Retina (tissue), 1 donor: ENCODE data around the gene GAD1.

Experiments
- DNase-seq: peaks from one replicate; pipeline ENCODE4 v3.0.0-alpha.2; 2016

GAD1 gene

DNA sequence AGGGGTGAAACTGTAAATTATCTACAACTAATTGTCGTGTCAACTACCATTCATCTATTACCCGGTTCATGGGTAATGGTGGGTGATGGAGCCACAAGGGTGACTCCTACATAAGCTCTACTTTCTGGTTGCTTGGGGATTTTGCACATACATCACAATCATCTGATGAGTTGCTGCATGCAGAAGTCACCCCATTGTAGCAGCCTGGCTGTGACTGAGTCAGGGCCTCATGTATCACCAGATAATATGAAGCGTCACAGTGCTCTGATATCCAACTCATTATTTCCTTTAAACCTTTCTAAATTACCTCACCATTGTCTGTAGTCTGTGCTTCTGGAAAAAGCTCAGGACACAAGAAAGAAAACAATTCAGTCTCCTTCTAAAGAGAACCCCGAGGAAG, 79.9 kb downstream of the GAD1 start:
- DNase-seq, result no peak

DNA sequence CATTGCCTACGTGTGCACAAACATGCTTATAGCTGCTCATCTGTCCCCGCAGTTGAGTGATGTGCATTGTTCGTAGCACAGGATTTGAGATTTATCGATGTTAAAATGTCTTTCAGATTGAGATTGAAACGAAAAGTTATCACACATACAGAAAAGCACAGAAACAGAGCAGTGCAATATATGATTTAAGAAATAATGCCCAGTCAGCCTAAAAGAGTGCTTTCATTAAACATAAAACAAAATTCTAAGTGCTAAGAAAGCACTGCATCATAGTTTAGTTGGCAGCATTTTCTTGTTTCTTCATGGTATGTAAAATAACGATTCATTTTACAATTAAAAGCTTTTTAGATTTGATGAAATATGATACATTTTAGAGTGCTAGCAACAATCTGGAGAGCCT, 80.4 kb downstream of the GAD1 start:
- no peak for DNase-seq

DNA sequence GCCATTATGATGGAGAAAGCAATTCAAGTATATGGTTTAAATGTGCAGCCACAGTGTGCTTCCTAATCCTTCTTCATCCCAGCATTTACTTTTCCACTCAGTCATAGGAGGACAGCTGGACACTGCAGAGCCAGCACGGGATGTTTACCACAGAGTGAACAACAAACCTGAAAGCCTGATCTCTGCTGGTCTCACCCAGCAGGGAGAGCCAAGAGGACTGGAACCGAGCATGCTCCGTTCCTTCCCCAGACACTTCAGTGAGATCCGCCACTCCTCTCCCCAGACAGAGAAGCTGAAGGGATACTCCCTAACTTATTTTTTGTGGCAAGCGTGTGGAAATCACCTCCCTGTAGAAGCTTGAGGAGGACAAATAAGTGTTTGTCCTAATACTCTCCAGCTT, 89.2 kb downstream of the GAD1 start:
- no peak for DNase-seq
